Activated CD4-positive, alpha-beta T cell treated with anti-CD3 and anti-CD28 coated beads, Interleukin-2, amount 50 U/mL, for 4 hours (primary cell): ENCODE results near the gene GPHN.

ENCODE experiments used
- DNase-seq, 2 experiments: peaks; one replicate each; pipeline ENCODE4 v3.0.0-alpha.2; 2020

Gene GPHN

GRCh38 chr14:66603945-66604344 lies 96.0 kb downstream of the GPHN start:
- DNase-seq = no peak

GRCh38 chr14:66606826-66607225 lies 98.9 kb downstream of the GPHN start:
- no peak for DNase-seq

- DNase-seq = no peak
Observed at GRCh38 chr14:66610154-66610563, 102.2 kb downstream of the GPHN start.

GRCh38 chr14:66613344-66613743 lies 105.4 kb downstream of the GPHN start:
- DNase-seq = no peak

GRCh38 chr14:66619952-66620351 lies 112.0 kb downstream of the GPHN start:
- DNase-seq = no peak

- DNase-seq = no peak
Observed at GRCh38 chr14:66623838-66624237, 115.9 kb downstream of the GPHN start.

- peak in 1 of 2 experiments; percentile 5 for DNase-seq
Observed at GRCh38 chr14:66624336-66624937, 116.5 kb downstream of the GPHN start.

- DNase-seq = no peak
Observed at GRCh38 chr14:66628636-66629035, 120.7 kb downstream of the GPHN start.

- no peak for DNase-seq
Observed at GRCh38 chr14:66629499-66629898, 121.6 kb downstream of the GPHN start.

- no peak for DNase-seq
Observed at GRCh38 chr14:66634876-66635275, 126.9 kb downstream of the GPHN start.

GRCh38 chr14:66635435-66635834 lies 127.5 kb downstream of the GPHN start:
- DNase-seq = no peak

- DNase-seq = no peak
Observed at GRCh38 chr14:66636240-66636639, 128.3 kb downstream of the GPHN start.

- DNase-seq = no peak
Observed at GRCh38 chr14:66638689-66639088, 130.7 kb downstream of the GPHN start.

GRCh38 chr14:66641861-66642635 lies 134.1 kb downstream of the GPHN start:
- no peak for DNase-seq

- no peak for DNase-seq
Observed at GRCh38 chr14:66643344-66643743, 135.4 kb downstream of the GPHN start.

- no peak for DNase-seq
Observed at GRCh38 chr14:66645716-66646115, 137.8 kb downstream of the GPHN start.

GRCh38 chr14:66649498-66649897 lies 141.6 kb downstream of the GPHN start:
- DNase-seq = no peak

- no peak for DNase-seq
Observed at GRCh38 chr14:66650491-66650911, 142.6 kb downstream of the GPHN start.

- DNase-seq = no peak
Observed at GRCh38 chr14:66651536-66652220, 143.7 kb downstream of the GPHN start.

GRCh38 chr14:66652525-66653106 lies 144.7 kb downstream of the GPHN start:
- DNase-seq = no peak

GRCh38 chr14:66657780-66658179 lies 149.8 kb downstream of the GPHN start:
- DNase-seq = no peak

GRCh38 chr14:66662374-66662773 lies 154.4 kb downstream of the GPHN start:
- no peak for DNase-seq

- no peak for DNase-seq
Observed at GRCh38 chr14:66677780-66678179, 169.8 kb downstream of the GPHN start.

- DNase-seq = no peak
Observed at GRCh38 chr14:66680216-66680615, 172.3 kb downstream of the GPHN start.
